ENCODE results near the gene NDUFAF5. TPM values are rescaled to one million over a fixed set of nuclear protein-coding genes. Genes with fewer than 3 reads are reported as not detected.

NDUFAF5 gene
- total and polyA plus RNA-seq, 10 donors, result 11.5 to 37.2 (median 25.4) TPM

DNA sequence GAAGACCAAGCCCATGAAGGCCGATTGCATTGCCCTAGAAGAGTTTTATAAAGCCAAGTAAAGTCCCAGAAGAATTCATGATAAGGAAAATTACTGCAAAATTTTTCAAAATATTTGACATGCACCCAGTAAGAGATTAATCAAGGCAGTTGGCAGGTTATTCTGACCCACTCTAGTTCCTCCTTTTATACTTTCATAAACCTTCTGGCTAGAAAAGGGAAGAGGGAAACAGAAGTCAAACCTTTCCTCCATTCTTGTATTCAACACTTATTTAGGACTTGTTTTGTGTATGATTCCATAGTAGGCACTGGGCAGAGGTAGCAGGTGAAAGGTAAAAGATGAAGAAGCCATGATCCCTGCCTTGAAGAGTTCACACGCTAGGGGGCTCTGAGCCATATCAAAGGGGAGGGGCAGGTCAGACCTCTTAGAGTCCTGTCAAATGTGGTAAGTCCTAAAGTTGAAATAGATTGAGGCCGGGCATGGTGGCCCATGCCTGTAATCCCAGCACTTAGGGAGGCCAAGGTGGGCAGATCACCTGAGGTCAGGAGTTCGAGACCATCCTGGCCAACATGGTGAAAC, 85.4 kb downstream of the NDUFAF5 start:
- 65 to 73% (median 69%) methylated on average over 4 of the region's 4 CpGs for WGBS, 5 donors
- DNase-seq, result no peak
- Histone ChIP-seq H3K4me1 (peaks cover 0 to 16% (median 2%) of the 10 kb centered on the region in 6 donors), H3K4me3 (no peak overlapping the region), H3K36me3 (no peaks in the 10 kb centered on the region), H3K27me3 (replicated peaks in 1 of 7) (peaks cover 0 to 6% (median 0%) of the 10 kb centered on the region in 7 donors), H3K27ac (no peak overlapping the region), H3K9me3 (no peaks in the 10 kb centered on the region)
- TF ChIP-seq, protein P1, sequence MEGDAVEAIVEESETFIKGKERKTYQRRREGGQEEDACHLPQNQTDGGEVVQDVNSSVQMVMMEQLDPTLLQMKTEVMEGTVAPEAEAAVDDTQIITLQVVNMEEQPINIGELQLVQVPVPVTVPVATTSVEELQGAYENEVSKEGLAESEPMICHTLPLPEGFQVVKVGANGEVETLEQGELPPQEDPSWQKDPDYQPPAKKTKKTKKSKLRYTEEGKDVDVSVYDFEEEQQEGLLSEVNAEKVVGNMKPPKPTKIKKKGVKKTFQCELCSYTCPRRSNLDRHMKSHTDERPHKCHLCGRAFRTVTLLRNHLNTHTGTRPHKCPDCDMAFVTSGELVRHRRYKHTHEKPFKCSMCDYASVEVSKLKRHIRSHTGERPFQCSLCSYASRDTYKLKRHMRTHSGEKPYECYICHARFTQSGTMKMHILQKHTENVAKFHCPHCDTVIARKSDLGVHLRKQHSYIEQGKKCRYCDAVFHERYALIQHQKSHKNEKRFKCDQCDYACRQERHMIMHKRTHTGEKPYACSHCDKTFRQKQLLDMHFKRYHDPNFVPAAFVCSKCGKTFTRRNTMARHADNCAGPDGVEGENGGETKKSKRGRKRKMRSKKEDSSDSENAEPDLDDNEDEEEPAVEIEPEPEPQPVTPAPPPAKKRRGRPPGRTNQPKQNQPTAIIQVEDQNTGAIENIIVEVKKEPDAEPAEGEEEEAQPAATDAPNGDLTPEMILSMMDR (IDR thresholded peaks at IDR 0.05 in 8 of 11, conservative IDR thresholded peaks at IDR 0.05 in 3 of 11), result no peak
- TF ChIP-seq POLR2AphosphoS5 (IDR thresholded peaks at IDR 0.05) (no peak), POLR2A (IDR thresholded peaks at IDR 0.05) (no peak)
- intact Hi-C loops (cut with DNase I; ENCODE audit: low total_unique reads), result no loop called here

Other genes with a start within 250 kb of the NDUFAF5 start
- gene TASP1, start 146.1 kb upstream of the NDUFAF5 start, total RNA-seq, result 10 to 100 TPM; 13.3 to 21.5 (median 17.4) TPM
- gene TASP1, start 146.1 kb upstream of the NDUFAF5 start, polyA plus RNA-seq, result 1 to 10 TPM; 6.3 to 9.8 (median 8.8) TPM
- gene ESF1, start 109 bp upstream of the NDUFAF5 start, total RNA-seq, result 10 to 100 TPM in 6 of 7 donors, 1 to 10 TPM in 1; 8.2 to 15.6 (median 14.6) TPM
- gene ESF1, start 109 bp upstream of the NDUFAF5 start, polyA plus RNA-seq, result 10 to 100 TPM in 1 of 3 donors, 1 to 10 TPM in 2; 6.9 to 10.3 (median 9.0) TPM
- gene SEL1L2, start 205.6 kb downstream of the NDUFAF5 start, total RNA-seq, result not detected
- gene SEL1L2, start 205.6 kb downstream of the NDUFAF5 start, polyA plus RNA-seq, result under 1 TPM in 1 of 3 donors, not detected in 2; 0.22 TPM
- gene MACROD2, start 210.5 kb downstream of the NDUFAF5 start, total RNA-seq, result 1 to 10 TPM; 2.0 to 4.7 (median 3.8) TPM
- gene MACROD2, start 210.5 kb downstream of the NDUFAF5 start, polyA plus RNA-seq, result 1 to 10 TPM; 1.5 to 4.1 (median 2.2) TPM